Measurements from ENCODE around the gene TLE5.
"Not testable (repeated sequence)": the region's sequence is repeated elsewhere in the genome, so short reads cannot be mapped to it uniquely, and the experiment has no call there.

TLE5 gene

DNA sequence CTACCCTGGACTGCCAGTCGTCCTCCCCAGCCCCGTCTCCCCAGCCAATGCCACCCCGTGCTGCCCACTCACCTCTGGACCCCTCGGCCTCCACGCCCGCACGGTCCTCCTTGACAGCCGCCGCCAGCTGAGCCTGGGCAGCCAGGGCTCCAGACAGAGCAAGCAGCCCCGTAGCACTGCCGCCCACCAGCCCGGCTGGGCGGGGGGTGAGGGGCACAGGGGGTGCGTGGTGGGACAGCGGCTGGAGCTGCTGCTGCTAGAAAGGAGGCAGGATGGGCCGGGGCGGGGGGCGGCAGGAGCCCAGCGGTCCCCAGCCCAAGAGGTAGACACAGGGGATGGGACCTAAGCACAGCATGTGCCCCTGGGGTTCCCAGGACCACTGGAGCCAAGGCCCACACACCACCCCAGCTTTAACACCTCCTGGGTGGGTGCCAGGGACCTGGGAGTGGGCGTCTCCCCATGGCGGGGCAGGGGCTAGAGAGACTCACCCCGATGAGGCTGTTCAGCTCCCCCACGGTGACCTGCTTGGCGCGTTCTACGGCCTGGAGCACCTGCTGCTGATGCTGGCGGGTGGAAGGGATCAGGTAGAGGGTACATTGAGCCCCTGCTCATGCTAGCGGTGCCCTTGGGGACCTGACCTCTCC is 43.0 kb downstream of the TLE5 start:
- no peak for DNase-seq (ENCODE audit: low spot score)
- TF ChIP-seq, protein P1, sequence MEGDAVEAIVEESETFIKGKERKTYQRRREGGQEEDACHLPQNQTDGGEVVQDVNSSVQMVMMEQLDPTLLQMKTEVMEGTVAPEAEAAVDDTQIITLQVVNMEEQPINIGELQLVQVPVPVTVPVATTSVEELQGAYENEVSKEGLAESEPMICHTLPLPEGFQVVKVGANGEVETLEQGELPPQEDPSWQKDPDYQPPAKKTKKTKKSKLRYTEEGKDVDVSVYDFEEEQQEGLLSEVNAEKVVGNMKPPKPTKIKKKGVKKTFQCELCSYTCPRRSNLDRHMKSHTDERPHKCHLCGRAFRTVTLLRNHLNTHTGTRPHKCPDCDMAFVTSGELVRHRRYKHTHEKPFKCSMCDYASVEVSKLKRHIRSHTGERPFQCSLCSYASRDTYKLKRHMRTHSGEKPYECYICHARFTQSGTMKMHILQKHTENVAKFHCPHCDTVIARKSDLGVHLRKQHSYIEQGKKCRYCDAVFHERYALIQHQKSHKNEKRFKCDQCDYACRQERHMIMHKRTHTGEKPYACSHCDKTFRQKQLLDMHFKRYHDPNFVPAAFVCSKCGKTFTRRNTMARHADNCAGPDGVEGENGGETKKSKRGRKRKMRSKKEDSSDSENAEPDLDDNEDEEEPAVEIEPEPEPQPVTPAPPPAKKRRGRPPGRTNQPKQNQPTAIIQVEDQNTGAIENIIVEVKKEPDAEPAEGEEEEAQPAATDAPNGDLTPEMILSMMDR (IDR thresholded peaks at IDR 0.05; ENCODE audit: extremely low read depth, insufficient read depth, missing control alignments) = no peak
- in situ Hi-C loops (cut with MboI; ENCODE audit: low pct_unique_long_range_greater_than_20kb, low sequenced_read_pairs, unreplicated experiment) = no loop called here

DNA sequence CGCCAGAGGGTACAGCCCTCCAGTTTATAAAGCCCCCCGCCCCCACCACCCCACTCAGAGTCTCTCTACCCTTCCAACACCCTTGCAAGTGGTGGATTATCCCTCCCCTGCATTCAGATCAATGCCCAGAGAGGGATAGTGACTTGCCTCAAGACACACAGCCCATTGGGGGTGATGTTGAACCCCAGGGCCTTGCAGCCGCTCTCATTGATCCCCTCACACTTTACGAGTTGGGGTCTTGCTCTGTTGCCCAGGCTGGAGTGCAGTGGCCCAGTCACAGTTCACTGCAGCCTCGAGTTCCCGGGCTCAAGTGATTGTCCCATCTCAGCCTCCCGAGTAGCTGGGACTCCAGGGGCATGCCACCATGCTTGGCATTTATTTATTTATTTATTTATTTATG is 44.4 kb downstream of the TLE5 start:
- no peak for DNase-seq (ENCODE audit: low spot score)
- TF ChIP-seq, protein P1 (IDR thresholded peaks at IDR 0.05; ENCODE audit: extremely low read depth, insufficient read depth, missing control alignments) = no peak
- in situ Hi-C loops (cut with MboI; ENCODE audit: low pct_unique_long_range_greater_than_20kb, low sequenced_read_pairs, unreplicated experiment) = no loop called here

DNA sequence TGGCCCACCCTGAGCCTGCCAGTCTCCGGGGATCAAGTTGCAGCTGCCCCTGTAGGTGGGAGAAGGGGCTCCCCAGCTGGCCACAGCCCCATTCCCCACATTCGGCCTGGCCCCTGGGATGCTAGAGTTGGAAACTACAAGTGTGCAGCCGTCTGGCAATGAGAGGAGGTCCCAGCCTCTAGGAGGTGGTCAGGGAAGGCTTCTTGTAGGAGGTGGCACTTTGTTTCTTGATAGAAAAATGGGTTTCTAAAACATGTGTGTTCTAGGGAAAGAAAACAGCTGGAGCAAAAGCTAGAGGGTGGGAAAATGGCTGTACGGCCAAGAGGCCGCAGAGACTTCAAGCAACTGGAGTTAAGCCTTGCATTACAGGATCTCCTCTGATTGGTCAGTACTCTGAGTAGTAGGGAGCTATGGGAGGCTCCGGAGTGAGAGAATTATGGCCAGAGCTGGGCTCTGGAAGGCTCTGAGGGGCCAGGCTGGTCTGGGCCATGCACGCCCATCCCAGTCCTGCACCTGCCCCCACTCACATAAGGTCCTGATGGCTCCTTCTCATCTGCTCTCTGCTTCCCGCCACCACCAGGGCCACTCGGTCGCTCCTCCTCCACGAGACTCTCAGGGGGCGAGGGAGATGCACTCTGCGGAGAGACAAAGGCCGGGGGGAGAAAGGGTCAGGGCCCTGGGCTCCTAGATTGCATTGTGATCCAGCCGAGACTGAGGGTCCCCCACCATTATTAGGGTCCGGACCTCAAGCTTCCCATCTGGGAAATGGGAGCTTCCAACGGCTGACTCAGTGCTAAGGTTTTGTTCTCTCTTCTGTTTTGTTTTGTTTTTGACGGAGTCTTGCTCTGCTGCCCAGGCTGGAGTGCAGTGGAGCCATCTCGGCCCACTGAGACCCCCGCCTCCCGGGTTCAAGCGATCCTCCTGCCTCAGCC is 46.9 kb downstream of the TLE5 start:
- no peak for DNase-seq (ENCODE audit: low spot score)
- in situ Hi-C loops (cut with MboI; ENCODE audit: low pct_unique_long_range_greater_than_20kb, low sequenced_read_pairs, unreplicated experiment) = no loop called here
- TF ChIP-seq, protein P1 (IDR thresholded peaks at IDR 0.05; ENCODE audit: extremely low read depth, insufficient read depth, missing control alignments) = no peak

DNA sequence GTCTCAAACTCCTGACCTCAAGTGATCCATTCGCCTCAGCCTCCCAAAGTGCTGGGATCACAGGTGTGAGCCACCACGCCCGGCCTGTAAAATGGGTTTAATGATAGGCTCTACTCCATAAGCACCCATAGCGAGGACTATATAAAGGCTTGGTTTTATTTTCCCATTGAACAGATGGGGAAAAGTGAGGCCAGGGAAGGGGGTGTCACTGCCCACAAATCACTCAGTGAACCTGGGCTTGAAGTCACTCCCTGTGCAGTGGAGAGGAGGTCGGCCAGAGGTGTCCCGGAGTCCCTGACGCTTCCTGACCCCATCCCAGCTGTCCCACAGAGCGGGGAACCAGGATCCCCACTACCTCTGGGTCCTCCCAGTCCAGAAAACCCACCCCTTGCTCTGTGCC is 48.2 kb downstream of the TLE5 start:
- TF ChIP-seq, protein P1 (IDR thresholded peaks at IDR 0.05; ENCODE audit: extremely low read depth, insufficient read depth, missing control alignments) = no peak
- no peak for DNase-seq (ENCODE audit: low spot score)
- in situ Hi-C loops (cut with MboI; ENCODE audit: low pct_unique_long_range_greater_than_20kb, low sequenced_read_pairs, unreplicated experiment) = no loop called here

DNA sequence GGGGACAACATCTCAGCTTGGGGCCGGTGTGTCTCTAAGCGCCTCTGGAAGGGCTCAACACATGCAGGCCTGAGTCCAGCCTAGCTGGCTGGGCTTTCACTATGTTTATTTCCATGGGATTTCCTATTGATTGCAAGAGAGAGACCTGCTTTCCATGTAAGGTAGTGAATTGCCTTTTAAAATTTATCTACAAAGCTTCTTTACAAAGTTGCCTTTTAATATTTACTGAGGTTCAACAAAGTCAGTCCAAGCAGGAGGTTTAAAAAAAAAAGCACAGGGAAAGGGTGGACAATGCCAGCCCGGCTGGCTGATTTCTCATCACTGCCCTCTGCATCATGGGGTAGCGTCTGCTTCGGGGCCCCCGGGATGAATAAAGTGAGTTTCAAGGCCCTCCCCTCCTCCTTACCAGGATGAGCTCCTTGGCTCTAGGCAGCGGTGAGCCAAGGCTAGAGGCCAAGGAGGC is 49.0 kb downstream of the TLE5 start:
- DNase-seq (ENCODE audit: low spot score) = no peak
- TF ChIP-seq, protein P1 (IDR thresholded peaks at IDR 0.05; ENCODE audit: extremely low read depth, insufficient read depth, missing control alignments) = no peak
- in situ Hi-C loops (cut with MboI; ENCODE audit: low pct_unique_long_range_greater_than_20kb, low sequenced_read_pairs, unreplicated experiment) = no loop called here

DNA sequence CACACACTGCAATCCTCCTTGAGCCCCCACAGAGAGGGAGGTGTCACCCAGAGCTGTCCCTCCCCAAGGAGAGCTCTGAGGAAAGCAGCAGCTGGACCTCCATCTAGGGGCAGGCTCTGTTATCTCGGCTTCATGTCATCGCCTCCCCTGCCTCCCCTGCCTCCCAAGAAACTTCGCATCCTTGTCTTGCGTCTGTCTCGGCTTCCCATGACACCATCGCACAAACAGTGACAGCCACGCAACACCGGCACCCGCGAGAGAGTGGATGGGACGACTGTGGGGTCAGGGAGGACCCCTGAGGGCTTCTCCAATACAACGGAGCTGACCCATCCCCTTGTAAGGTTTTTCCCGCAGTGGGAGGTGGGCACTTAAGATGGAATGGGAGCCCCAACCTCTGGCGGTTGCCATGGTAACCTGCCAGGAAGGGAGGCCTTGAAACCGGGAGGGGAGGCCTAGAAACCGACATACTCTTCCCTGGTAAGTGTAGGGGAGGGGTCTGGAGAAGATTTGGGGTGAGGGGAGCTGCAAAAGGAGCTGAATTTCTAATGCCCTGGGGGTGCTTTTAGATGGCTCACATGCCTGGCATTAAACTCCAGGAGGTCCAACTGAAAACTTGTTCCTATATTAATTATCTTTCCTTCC is 49.6 kb downstream of the TLE5 start:
- DNase-seq (ENCODE audit: low spot score) = no peak
- in situ Hi-C loops (cut with MboI; ENCODE audit: low pct_unique_long_range_greater_than_20kb, low sequenced_read_pairs, unreplicated experiment) = no loop called here
- TF ChIP-seq, protein P1 (IDR thresholded peaks at IDR 0.05; ENCODE audit: extremely low read depth, insufficient read depth, missing control alignments) = no peak

DNA sequence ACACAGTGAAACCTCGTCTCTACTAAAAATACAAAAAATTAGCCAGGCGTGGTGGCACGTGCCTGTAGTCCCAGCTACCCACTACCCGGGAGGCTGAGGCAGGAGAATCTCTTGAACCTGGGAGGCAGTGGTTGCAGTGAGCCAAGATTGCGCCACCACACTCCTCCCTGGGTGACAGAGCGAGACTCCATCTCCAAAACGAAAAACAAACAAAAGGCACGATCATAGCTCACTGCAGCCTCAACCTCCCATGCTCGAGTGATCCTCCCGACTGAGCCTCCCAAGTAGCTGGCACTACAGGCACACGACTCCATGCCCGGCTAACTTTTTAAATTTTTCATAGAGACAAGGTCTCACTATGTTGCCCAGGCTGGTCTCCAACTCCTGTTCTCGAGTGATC is 50.2 kb downstream of the TLE5 start:
- in situ Hi-C loops (cut with MboI; ENCODE audit: low pct_unique_long_range_greater_than_20kb, low sequenced_read_pairs, unreplicated experiment) = not testable (repeated sequence)

More for the DNA sequence above, 50.2 kb downstream of the TLE5 start:
- not testable (repeated sequence) for DNase-seq (ENCODE audit: low spot score)
